T1000 (cell line): ENCODE measurements around the gene CEACAM19.
"Not testable (repeated sequence)": the region's sequence is repeated elsewhere in the genome, so short reads cannot be mapped to it uniquely, and the experiment has no call there.

Experiments used
- DNase-seq: peaks from one replicate; lab custom pipeline; 2025; ENCODE audit warnings: mixed read lengths; lab: John Stamatoyannopoulos, UW

The CEACAM19 gene

GRCh38 chr19:44701228-44701627, 29.9 kb downstream of the CEACAM19 start:
- DNase-seq: no peak

DNA sequence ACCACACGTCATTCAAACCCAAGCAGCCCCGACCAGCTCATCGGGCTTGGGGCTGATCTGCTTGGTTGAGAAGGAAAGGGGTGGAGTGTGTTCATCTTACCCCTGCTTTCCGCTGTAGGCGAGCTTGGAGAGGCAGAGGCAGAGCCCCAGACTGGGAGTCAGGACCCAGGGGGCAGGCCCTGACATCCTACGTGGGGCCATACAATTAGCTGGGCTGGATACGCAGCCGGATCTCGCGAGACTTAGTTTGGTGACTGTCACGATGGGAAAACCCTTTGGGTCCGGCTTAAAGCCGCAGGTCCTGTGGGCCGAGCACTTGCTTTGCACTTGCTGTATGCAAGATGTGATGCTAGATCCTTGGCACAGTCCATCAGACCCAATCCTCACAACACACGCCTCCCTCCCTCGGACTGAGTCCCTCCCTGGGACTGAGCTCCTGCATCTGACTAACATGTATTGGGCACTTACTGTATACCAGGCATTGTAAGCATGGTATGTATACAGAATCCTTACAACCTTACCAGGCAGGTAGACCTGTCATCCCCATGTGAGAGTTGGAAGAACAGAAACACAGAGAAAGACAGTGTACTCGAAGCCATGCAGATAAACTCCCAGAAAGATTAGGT, 31.4 kb downstream of the CEACAM19 start:
- DNase-seq: no peak

DNA sequence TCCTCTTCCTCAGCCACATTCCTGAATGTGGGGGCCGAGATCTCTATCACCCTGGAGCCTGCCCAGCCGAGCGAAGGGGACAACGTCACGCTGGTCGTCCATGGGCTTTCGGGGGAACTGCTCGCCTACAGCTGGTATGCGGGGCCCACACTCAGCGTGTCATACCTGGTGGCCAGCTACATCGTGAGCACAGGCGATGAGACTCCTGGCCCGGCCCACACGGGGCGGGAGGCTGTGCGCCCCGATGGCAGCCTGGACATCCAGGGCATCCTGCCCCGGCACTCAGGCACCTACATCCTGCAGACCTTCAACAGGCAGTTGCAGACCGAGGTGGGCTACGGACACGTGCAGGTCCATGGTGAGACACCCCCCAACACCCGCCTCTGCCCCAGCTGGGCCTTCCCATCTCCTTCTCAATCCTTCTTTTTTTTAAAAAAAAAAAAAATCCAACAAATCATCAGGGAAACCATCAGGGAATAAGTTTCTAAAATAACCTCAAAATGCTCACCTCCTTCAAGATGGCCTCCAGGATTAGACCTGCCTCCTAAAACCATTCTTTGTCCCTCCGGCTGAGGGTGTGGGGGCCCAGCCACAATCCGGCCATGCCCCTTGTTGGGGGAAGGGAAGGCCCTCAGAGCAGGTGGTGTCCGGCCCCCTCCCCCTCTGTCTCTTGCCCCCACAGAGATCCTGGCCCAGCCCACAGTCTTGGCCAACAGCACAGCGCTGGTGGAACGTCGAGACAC, 32.2 kb downstream of the CEACAM19 start:
- DNase-seq: no peak

DNA sequence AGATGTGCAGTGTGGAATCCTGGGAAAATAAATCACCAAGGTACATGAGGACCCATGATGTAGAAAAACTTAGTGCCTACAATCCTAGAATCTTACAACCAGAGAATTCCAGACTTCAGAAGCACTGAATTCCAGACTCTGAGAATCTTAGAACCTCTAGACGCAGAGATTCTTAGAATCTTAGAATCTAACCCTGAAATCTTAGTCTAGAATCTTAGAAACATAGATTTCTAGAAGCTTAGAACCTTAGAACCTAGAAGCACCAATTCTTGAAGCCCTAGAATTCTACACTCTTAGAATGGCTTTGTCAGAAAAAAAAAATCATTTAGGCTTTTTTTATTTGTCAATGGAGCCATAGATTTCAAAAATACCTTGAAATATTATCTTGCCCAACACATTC, 33.7 kb downstream of the CEACAM19 start:
- no peak for DNase-seq

DNA sequence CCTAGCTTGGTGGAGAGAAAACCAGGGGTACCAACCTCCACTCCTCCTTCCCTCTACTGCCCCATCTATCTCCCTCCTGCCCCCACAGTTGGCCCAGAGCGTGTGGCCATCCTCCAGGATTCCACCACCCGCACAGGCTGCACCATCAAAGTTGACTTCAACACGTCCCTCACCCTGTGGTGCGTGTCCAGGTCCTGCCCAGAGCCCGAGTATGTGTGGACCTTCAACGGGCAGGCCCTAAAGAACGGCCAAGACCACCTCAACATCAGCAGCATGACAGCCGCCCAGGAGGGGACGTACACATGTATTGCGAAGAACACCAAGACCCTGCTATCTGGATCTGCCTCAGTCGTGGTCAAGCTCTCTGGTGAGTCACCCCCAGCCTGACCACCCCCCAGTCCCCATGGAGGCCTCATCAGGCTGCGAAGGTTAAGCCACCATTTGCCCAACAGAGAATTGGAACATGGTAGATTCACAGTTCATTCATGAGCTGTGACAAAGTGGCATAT, 34.3 kb downstream of the CEACAM19 start:
- no peak for DNase-seq

DNA sequence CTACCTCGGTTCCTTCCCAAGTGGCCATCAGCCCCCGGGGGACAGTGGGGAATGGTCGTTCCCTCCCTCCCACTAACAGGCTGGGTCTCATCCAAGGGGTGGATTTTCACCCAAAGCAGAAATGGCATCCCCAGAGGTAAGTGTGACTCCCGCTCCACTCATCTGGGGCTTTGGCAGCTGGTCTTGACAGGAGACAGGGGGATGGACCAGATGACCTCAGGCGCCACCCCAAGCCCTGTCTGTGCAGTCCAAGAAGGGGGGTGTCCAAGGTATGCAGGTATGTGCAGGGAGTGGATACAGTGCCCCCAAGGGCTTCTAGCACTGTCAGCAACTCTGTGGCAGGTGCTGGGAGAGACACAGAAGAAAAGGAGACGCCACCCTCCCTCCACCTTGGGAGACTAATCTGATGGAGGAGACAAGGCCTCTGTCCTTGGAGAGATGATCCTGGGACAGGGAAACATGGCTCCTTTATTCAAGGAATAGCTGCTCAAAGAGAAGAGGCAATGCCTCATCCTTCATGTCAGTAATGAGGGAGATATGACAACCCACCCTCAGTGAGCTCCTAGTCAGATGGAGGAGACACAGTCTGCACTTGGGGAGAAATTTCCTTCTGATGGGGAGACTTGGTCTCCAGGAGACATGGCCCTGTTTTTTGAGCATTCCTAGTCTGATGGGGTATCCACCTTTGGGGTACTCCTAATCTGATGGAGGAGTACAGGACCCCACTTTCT, 35.4 kb downstream of the CEACAM19 start:
- no peak for DNase-seq

DNA sequence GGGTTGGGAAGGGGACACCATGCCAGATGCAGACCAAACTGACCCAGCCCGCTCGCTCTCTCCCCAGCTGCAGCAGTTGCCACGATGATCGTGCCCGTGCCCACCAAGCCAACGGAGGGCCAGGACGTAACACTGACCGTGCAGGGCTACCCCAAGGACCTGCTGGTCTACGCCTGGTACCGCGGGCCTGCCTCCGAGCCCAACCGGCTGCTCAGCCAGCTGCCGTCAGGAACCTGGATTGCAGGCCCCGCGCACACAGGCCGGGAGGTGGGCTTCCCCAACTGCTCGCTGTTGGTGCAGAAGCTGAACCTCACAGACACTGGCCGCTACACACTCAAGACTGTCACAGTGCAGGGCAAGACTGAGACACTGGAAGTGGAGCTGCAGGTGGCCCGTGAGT, 36.5 kb downstream of the CEACAM19 start:
- no peak for DNase-seq

DNA sequence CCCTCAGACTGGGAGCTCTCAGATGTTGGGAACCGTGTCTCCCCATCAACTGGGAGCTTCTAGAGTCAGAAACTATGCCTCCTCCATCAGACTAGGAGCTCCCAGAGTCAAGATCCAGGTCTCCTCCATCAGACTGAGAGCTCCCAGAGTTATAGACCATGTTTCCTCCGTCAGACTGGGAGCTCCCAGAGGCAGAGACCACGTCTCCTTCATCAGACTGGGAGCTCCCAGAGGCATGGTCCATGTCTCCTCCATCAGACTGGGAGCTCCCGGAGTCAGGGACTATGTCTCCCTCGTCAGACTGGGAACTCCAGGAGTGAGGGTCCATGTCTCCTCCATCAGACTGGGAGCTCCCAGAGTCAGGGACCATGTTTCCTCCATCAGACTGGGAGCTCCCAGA, 37.7 kb downstream of the CEACAM19 start:
- no peak for DNase-seq

- DNase-seq: not testable (repeated sequence)
Measured at GRCh38 chr19:44709434-44710266, 38.4 kb downstream of the CEACAM19 start.

GRCh38 chr19:44710483-44710882, 39.2 kb downstream of the CEACAM19 start:
- DNase-seq: no peak

GRCh38 chr19:44712864-44713515, 41.7 kb downstream of the CEACAM19 start:
- no peak for DNase-seq

GRCh38 chr19:44714597-44715169, 43.4 kb downstream of the CEACAM19 start:
- DNase-seq: no peak

GRCh38 chr19:44717603-44718002, 46.3 kb downstream of the CEACAM19 start:
- DNase-seq: no peak

DNA sequence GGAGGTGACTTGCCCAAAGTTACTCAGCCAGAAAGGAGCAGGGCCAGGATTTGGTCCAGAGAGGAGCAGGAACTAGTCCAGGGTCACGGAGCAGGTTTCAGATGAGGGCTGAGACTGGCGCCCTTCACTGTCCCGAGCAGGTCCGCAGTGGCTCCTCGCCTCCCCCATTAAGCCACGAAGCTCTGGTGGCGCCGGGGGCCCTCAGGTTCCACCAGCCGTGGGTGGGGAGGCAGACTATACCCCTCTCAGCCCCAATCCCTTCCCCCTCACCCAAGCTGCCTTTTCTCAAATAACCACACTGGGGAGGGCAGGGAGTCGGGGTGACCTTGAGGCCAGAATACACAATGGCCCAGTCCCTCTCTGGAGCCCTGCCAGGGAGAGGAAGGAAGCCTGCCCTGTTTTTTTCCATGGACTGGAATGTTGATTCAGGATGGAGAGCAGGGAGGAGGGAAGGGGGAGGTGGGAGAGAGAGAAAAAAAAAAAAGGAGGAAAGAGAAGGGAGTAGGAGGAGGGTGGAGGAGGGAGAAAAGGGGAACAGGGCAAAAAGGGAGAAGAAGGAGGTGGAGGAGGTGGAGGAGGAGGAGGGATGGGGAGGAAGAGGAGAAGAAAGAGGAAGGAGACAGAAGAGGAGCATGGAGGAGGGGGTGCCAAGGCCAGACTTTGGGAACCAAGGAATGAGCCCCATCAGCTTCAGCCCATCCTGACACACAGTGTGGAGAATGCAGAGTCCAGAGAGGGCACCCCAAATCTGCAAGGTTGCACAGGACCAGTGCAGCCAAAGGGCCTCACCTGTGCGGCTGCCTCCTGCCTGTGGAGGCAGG, 47.4 kb downstream of the CEACAM19 start:
- DNase-seq: no peak

- DNase-seq: no peak
Measured at GRCh38 chr19:44719262-44719701, 48.0 kb downstream of the CEACAM19 start.

DNA sequence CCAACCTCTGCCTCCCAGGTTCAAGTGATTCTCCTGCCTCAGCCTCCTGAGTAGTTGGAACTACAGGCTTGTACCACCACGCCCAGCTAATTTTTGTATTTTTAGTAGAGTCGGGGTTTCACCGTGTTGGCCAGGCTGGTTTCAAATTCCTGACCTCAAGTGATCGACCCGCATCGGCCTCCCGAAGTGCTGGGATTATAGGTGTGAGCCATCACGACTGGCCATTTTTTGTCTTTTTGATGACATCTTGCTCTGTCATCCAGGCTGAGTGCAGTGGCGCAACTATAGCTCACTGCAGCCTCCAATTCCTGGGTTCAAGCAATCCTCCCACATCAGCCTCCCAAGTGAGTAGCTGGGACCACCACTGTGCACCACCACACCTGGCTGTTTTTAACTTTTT, 49.1 kb downstream of the CEACAM19 start:
- not testable (repeated sequence) for DNase-seq

- DNase-seq: no peak
Measured at GRCh38 chr19:44720945-44721344, 49.7 kb downstream of the CEACAM19 start.

GRCh38 chr19:44721369-44721768, 50.1 kb downstream of the CEACAM19 start:
- DNase-seq: not testable (repeated sequence)

DNA sequence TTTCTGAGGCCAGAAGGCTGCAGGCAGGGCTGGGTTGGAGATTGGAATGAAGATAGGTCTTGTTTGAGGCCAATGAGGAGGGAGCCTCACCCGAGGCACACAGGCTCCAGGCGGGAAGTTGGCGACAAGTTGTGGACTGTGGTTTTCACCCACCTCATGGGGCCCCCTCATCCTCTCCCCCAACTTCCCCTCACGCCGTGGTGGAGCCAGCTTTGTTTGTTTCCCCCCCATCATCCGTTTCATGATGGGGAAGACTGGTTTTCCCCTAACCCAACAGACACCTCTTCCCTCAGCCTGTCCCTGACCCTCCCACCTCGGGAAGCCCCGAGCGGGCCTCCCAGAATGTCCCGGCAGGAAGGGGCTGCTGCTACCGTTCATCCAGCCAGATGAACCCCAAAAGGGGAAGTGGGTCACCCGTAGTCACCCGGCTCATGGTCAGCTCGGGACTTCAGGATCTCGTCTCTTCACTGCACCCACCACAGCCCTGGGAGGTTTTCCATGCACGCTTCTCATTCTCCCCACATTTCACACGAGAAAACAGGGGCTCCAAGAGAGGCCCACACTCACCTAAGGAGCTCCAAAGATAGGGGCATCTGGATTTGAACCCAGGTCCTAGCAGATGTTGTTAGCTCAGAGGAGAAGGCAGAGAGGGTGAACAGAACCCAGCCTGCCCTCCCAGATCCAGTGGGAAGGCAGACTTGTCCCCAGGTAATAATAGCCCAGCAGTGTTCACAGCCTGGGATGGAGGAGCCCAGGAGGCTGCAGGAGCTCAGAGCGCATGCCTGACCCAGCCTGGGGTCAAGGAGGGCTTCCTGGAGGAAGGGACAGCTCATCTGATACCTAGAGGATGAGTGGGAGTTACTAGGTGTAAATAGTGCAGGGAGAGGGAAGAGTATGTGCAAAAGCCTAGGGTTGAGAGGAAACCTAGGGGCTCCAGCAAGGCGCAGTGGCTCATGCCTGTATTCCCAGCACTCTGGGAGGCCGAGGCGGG, 51.1 kb downstream of the CEACAM19 start:
- DNase-seq: no peak
